HepG2 (cell line): ENCODE measurements around the gene CHID1. TPM values are rescaled to one million over a fixed set of nuclear protein-coding genes. Genes with fewer than 3 reads are reported as not detected.
A peak's percentile ranks its signal among the peaks of the same experiment; 100 is the strongest.

Experiments used
- ELF3 ChIP-seq: IDR thresholded peaks from 2 replicates; pipeline ENCODE4 v1.6.1; 2016; ENCODE audit warnings: missing genetic modification reagents, missing compliant biosample characterization
- HNF1B ChIP-seq: sonication (generic); formaldehyde crosslinking; IDR thresholded peaks from 2 replicates; pipeline ENCODE4 v1.5.1; 2020; ENCODE audit warnings: mild to moderate bottlenecking, moderate library complexity, missing genetic modification reagents
- MAFK ChIP-seq, 2 experiments: IDR thresholded peaks in 1 of 2; conservative IDR thresholded peaks in 1 of 2; 2 replicates each; pipeline ENCODE4 v1.6.1; 2011; ENCODE audit warnings: improper control_type of control experiment in 2 of 2, low read length in 2 of 2
- MED13 ChIP-seq: sonication (generic); formaldehyde crosslinking; IDR thresholded peaks from 2 replicates; pipeline ENCODE4 v1.5.0; 2020; ENCODE audit warnings: missing genetic modification reagents
- MTA1 ChIP-seq: sonication (generic); formaldehyde crosslinking; IDR thresholded peaks from 2 replicates; pipeline ENCODE4 v1.4.0; 2020; ENCODE audit warnings: missing genetic modification reagents, mild to moderate bottlenecking, borderline replicate concordance
- PCBP2 ChIP-seq: fragments of 200-400 bp; formaldehyde crosslinking; optimal IDR thresholded peaks from 2 replicates; pipeline ENCODE3; 2018; ENCODE audit warnings: low read length, low read depth; ENCODE audit not compliant: poor library complexity, severe bottlenecking
- PHF5A ChIP-seq: IDR thresholded peaks from one replicate; pipeline ENCODE4 v1.6.1; 2018; ENCODE audit warnings: low read depth, missing genetic modification reagents; ENCODE audit not compliant: unreplicated experiment
- SNAPC2 ChIP-seq: sonication (generic); formaldehyde crosslinking; IDR thresholded peaks from 2 replicates; pipeline ENCODE4 v1.8.1; 2022; ENCODE audit warnings: mild to moderate bottlenecking, missing genetic modification reagents
- SRSF4 ChIP-seq: fragments of 200-400 bp; formaldehyde crosslinking; IDR thresholded peaks from one replicate; pipeline ENCODE4 v1.6.1; 2018; ENCODE audit warnings: mild to moderate bottlenecking, low read depth, low read length, moderate library complexity; ENCODE audit not compliant: poor library complexity, severe bottlenecking
- TBX3 ChIP-seq: fragments of 450-650 bp; IDR thresholded peaks from 2 replicates; pipeline ENCODE4 v1.6.1; 2017; ENCODE audit warnings: antibody characterized with exemption, mild to moderate bottlenecking, inconsistent platforms, borderline replicate concordance
- ZBTB25 ChIP-seq: IDR thresholded peaks from 2 replicates; pipeline ENCODE4 v1.6.1; 2018; ENCODE audit warnings: missing genetic modification reagents
- ZFP41 ChIP-seq: sonication (generic); formaldehyde crosslinking; IDR thresholded peaks from 2 replicates; pipeline ENCODE4 v1.4.0; 2020; ENCODE audit warnings: mild to moderate bottlenecking, missing genetic modification reagents, borderline replicate concordance
- ZHX2 ChIP-seq, 2 experiments: sonication (generic) in 1 of 2; formaldehyde crosslinking in 1 of 2; IDR thresholded peaks; 2 replicates each; pipeline versions ENCODE4 v1.6.1 to v1.9.0; 2014 to 2022; ENCODE audit warnings: antibody characterized with exemption in 1 of 2, borderline replicate concordance in 1 of 2, inconsistent platforms in 1 of 2, low read depth in 1 of 2, missing genetic modification reagents in 1 of 2
- ZKSCAN1 ChIP-seq: fragments of 150-350 bp; IDR thresholded peaks from 2 replicates; pipeline ENCODE4 v1.6.1; 2014; ENCODE audit warnings: low read length
- ZMYM4 ChIP-seq: sonication (generic); formaldehyde crosslinking; IDR thresholded peaks from 2 replicates; pipeline ENCODE4 v1.8.1; 2023; ENCODE audit warnings: mild to moderate bottlenecking, missing genetic modification reagents
- ZNF282 ChIP-seq: fragments of 450-650 bp; IDR thresholded peaks from 2 replicates; pipeline ENCODE4 v1.6.1; 2018; ENCODE audit not compliant: partially characterized antibody
- ZNF335 ChIP-seq: sonication (generic); formaldehyde crosslinking; IDR thresholded peaks from 2 replicates; pipeline ENCODE4 v1.4.0; 2020; ENCODE audit warnings: missing genetic modification reagents
- ZNF605 ChIP-seq: sonication (generic); formaldehyde crosslinking; IDR thresholded peaks from 2 replicates; pipeline ENCODE4 v1.8.0; 2022; ENCODE audit warnings: mild to moderate bottlenecking, missing genetic modification reagents
- ZNF891 ChIP-seq: sonication (generic); formaldehyde crosslinking; IDR thresholded peaks from 2 replicates; pipeline ENCODE4 v1.5.0; 2020; ENCODE audit warnings: mild to moderate bottlenecking, missing genetic modification reagents
- ZSCAN21 ChIP-seq: sonication (generic); formaldehyde crosslinking; IDR thresholded peaks from 2 replicates; pipeline ENCODE4 v1.8.0; 2022; ENCODE audit warnings: mild to moderate bottlenecking, missing genetic modification reagents, moderate library complexity, borderline replicate concordance
- polyA plus RNA-seq, 8 experiments: library from polyadenylated mRNA; depleted of rRNA in 3 of 8; stranded (reverse) in 7 of 8; unstranded in 1 of 8; fragments of >200 nt; fragmentation: Illumina TruSeq in 4 of 8; extraction: Trizol in 4 of 8; gene quantifications; 2 replicates each; pipeline versions ENCODE4 v1.2.1 to v1.2.3, GENCODE V29; 2011 to 2016; ENCODE audit warnings: low read depth in 4 of 8, missing spikeins in 1 of 8, mixed read lengths in 1 of 8; ENCODE audit not compliant: insufficient read depth in 1 of 8
- total RNA-seq, 5 experiments: library from RNA; depleted of rRNA; stranded (reverse); fragments of >200 nt; fragmentation: Illumina TruSeq; extraction: Trizol; gene quantifications; 2 replicates each; pipeline ENCODE4 v1.2.3, GENCODE V29; 2016; ENCODE audit warnings: low read depth in 1 of 5

Gene CHID1
- total and polyA plus RNA-seq, 2 of the 13 experiments (the other 11 are each of a cell fraction or from before 2014, with no cell fraction given), result 65.1 to 93.6 TPM

- TF ChIP-seq ZMYM4 (CRISPR knock-in tag), result no peak
- 0 out of 2 replicates have a peak, but pooled peaks have one; percentile 55 for TF ChIP-seq SNAPC2 (CRISPR knock-in tag)
- no peak; a peak in 1 of 4 replicates for TF ChIP-seq MAFK (conservative IDR thresholded peaks at IDR 0.05 in 1 of 2, IDR thresholded peaks at IDR 0.05 in 1 of 2; ENCODE audit: low read length in 2 of 2)
- TF ChIP-seq ZBTB25 (CRISPR knock-in tag), result no peak
- TF ChIP-seq MED13 (CRISPR knock-in tag), result no peak
- no peak; the same call in 1 of the 2 replicates for TF ChIP-seq ZNF335 (CRISPR knock-in tag)
- TF ChIP-seq PCBP2, result no peak
- no peak for TF ChIP-seq ZFP41 (CRISPR knock-in tag)
- TF ChIP-seq ZNF282, result no peak
- TF ChIP-seq ZNF605 (CRISPR knock-in tag), result no peak; the same call in 1 of the 2 replicates
- TF ChIP-seq TBX3, result no peak; the same call in 1 of the 2 replicates
- no peak for TF ChIP-seq ZSCAN21
- TF ChIP-seq ZHX2 (IDR thresholded peaks at IDR 0.05; ENCODE audit: low read depth), result 0 out of 2 replicates have a peak, but pooled peaks have one; percentile 10
- TF ChIP-seq ZHX2 (CRISPR knock-in tag; IDR thresholded peaks at IDR 0.05; ENCODE audit: borderline replicate concordance), result no peak
- TF ChIP-seq HNF1B, result no peak
- no peak for TF ChIP-seq ZKSCAN1
- no peak for TF ChIP-seq ZNF891
- no peak for TF ChIP-seq MTA1 (CRISPR knock-in tag)
- TF ChIP-seq PHF5A, result no peak
- TF ChIP-seq SRSF4, result no peak
- peak; percentile 42; the same call in 1 of the 2 replicates for TF ChIP-seq ELF3 (CRISPR knock-in tag)
These were observed 65.6 kb downstream of the CHID1 start (continued) for GRCh38 chr11:844693-845644.
